HG02943 (cell line): Measurements from ENCODE around the gene OR2AT4.
"Not testable (repeated sequence)": the region's sequence is repeated elsewhere in the genome, so short reads cannot be mapped to it uniquely, and the experiment has no call there.

Experiments
- ATAC-seq: cut with Tn5 transposase; IDR thresholded peaks from one replicate; pipeline ENCODE4 v1.9.1; 2021; ENCODE audit warnings: mild to moderate bottlenecking, low read depth, moderate library complexity; ENCODE audit not compliant: unreplicated experiment

Gene OR2AT4

DNA sequence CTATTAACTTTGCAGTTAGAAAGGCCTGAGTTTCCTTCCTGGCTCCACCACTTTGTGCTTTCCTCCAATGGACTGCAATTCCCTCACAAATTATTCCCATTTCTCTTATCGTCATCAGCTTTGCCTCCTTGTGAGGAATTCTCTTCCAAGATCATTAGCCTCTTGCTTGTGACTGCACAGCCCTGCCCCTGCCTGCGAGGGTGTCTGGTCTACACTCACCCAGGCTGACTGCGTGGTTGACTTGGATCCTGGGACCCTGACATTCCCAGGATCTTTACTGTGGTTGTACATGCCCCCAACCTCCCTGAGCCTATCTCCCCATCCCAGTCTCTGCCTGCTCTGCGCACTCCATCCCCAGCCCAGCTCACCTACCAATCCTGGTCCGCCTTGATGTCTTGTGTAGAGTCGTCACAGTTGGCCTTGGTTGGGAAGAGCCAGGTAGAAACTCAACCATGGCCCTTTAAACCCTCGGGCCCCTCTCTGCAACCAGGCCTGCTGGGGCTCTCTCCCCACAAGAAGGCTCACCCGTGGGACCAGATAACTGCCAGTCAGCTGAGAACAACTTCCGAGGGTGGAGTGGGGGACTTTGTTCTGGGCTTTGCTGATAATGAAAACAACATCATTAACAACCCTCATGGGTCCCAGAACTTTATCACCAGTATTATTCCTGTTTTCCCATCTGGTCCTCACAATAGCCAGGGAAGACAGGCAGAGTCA is at the start of gene OR2AT4:
Gene OR2AT4, minus strand, starts transcription at position 421 of the 717 bp plus-strand sequence.
- no peak for ATAC-seq

DNA sequence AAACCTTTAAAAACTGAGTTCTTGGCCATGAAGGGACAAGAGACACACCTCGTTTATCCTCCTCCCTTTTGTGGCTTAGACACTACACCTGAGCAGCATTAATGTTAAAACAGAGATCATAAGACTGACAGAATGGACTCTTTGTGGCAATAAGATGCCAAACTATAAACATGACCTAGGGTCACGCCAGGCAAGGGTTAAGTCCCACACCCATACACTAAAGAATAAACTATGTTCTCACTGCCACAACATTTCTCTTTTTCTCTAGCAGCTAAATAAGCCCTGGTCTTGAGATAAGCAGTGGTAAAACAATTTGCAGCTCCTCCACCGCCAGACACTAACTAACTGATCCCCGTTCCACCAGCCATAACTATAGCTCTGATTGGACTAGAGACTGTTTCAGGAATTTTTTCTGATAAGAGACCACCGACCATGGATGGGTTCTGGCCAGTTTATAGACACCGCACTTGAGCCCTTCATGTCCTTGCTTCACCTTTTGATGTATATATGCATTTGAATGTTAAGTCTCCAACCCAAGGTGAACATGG is 49.4 kb upstream of the OR2AT4 start:
- ATAC-seq = no peak

DNA sequence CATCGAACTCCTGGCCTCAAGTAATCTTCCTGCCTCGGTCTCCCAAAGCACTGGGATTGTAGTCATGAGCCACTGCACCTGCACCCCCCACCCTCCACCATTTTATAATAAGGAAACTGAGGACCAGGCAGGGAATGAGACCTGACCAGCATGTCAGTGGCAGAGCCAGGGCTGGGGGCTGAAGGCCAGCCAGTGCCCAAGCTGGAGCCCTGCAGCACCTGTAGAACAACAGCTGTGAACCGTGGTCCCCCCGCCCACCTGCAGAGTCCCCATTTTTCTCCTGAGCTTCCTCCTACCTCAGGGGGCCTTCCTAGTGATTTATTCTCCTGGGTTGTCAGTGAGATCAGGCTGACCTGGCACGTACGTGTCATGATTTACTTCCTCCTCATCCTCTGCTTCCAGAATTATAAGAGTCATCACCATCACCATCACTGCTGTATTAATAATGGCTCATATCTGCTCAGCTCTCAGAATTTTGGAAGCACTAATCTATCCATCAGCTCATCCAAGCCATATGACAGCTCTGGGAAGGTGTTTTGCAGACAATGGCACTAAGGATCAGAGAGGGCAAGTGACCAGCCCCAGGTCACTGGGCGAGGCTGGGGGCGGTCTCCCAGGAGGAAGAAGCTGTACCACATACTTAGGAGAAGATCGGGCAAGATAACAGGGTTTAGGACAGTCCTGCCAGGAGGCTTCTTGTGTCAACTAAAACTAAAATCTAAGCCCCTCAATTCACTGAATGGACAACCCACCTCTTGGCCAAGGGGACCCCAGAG is 48.7 kb upstream of the OR2AT4 start:
- no peak for ATAC-seq

DNA sequence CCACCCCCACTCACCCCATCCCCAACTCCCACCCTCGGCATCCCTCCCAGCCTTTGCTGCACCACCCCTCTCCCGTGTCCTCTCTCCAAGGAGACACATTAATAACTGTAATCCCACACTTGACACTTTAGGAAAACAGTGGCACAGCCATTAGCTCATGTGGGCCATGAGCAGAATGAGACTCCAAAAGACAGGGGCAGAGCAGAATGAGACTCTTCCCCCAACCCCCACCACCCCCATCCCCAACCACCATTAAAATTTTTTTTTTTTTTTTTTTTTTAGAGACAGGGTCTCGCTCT is 48.0 kb upstream of the OR2AT4 start:
- no peak for ATAC-seq

DNA sequence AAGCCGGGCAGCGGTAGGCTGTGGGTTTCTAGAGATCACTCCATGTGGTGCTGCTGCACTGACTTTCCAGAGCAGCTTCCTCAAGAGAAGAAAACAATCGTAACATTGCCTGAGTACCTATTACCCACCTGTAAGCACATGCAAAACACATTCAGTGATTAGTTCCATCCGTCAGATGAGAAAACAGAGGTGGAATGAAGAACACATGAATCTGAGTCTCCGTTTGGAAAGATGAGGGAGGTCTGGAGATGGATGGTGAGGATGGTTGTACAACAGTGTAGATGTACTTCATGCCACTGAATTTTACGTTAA is 46.7 kb upstream of the OR2AT4 start:
- ATAC-seq = no peak

DNA sequence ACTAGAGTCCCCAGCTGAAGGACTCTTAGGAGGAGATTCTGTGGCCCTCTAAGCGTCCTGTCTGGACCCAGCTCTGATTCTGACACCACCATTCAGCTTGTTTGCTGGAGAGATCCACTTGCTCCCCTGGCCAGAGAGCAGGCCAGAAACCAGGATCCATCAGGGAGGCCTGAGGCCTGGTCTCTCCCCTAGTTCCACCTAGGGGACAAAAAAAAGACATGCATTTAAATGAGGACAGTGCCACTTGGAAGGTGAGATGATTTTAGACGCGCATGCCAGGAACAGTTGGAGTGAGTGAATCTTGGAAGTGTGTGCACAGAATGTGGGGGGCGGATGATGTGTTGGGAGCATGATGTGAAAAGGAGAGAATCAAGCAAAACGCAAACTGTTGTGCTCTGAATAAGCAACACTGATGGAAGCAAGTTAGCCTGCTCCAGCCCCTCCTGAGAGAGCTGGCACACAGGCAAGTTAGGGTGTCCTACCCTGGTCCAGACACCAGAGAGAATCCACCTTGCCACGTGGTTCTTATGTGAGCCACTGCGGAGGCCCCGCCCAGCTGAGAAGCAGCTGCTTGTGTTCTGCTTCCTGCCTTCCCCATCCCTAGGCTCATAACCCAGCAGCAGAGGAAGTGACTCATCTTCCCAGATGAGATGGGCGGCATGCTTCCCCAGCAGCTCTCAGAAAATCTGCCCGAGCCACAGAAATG is 46.2 kb upstream of the OR2AT4 start:
- no peak for ATAC-seq

DNA sequence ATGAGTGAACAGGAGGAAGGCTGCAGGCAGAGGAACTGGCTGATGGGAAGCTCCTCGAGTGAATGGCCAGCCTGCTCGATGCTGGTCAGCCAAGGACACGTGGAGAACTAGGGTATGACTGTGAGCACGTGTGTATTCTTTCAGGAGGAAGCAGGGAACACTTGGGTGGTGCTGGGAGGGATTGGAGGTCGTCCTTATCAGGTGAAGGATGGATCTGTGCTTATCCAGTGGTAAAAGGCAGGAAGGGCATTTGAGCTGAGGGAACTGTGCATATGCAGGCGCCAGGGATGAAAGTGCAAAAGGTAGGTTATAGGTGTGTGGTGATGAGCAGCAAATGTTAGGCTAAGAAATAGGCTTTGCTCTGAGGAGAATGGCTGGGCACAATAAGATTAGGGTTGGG is 44.5 kb upstream of the OR2AT4 start:
- no peak for ATAC-seq

DNA sequence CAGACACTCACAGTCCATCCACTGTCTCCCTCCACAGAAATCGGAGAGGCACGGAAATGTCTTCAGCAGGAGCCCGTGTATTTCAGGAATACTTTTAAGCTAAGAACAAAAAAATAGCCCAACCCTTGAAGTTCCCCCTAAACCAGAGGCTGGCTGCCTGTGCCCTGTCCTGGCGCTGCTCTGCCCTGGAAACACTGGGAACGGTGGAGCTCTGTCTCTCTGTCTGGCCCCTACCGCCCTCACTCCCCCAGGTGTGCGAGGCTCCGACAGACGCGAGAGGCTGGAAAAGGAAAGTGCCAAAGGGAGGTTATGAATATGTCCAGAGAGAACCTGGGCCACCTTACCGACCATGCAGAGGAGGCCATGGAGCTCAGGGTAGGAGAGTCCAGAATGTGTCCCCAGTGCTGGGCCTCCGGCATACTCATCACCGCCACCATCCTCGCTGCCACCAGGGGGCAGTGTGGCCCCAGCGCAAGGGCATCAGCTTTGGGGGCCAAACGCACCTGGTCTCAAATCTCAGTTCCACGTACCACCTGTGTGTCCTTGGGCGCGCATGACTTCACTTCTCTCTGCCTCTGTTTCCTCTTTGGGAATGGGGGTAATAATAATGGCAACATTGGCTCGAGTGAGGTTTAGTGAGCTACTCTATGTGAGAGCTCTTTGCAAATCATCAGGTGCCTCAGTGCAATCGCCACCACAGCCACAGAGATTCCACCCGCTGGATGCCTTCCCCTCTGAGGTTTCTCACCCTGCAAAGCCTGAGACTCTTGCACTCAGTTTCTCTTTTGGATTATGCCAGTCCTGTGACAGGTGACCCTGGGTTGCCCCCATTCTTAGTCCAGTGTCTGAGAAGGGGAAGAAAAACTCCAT is 43.8 kb upstream of the OR2AT4 start:
- no peak for ATAC-seq

DNA sequence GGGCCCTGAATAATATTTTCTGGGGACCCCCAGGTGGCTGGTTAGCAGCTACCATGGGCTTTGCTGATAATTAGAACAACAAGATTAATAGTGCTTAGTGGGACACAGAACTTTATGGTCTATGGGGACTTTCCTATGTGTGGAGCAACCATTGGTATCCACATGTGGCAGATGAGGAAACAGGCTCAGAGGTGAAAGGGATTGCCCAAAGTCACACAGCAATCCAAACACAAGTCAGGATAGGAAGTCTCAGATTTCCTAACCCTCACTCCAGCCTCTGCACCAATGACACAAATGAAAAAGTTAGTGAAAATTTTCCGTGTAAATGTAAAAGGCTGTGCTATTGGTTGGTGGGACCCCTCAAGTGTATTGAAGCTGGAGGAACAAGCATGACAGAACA is 39.0 kb upstream of the OR2AT4 start:
- ATAC-seq = no peak

DNA sequence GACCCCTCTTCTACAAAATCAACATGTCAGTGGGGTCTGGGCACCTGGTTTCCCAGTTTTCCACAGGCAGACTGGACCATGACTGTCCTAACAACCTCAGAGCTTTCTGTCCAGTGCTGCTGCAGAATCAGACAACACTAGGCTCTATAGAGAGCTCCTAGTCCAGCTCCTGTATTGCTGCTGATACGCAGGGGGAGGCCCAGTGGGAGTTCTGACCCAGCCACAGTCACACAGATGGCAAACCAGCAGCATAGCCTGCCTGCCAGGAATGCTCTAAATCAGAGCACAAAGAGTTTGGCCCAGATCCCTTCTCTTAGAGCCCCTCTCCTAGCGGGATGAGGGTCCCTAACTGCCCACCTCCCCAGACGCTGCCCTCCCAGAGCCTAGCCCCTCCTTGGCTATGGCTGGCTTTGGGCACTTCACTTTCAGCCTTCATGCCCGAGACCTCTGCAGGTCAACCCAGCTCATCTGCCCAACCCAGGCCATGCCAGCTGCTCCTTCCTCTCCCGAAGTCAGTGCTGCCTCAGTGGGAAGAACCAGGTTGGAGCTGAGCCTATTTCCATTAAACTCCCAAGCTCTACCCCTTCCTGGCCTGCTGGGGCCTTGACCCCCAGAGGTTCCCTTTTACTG is 38.5 kb upstream of the OR2AT4 start:
- no peak for ATAC-seq

DNA sequence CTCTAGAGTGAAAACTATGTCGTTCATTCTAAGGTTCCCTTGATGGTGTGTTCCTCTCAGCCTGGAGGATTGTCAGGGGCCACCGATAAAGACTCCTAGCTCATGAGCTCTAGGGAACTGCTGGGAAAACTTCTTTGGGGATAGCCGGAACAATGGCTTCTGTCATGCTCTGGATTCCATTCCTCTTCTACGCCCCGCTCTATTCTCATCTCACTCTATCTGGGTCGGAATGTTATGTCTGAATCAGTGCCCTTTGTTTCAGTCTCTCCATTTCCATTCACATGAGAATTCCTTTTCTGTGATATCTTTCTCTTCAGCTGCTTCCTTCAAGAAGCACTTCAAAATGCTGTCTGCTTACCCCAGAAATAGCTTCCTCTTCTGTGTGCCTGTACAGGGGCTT is 37.3 kb upstream of the OR2AT4 start:
- ATAC-seq = no peak

DNA sequence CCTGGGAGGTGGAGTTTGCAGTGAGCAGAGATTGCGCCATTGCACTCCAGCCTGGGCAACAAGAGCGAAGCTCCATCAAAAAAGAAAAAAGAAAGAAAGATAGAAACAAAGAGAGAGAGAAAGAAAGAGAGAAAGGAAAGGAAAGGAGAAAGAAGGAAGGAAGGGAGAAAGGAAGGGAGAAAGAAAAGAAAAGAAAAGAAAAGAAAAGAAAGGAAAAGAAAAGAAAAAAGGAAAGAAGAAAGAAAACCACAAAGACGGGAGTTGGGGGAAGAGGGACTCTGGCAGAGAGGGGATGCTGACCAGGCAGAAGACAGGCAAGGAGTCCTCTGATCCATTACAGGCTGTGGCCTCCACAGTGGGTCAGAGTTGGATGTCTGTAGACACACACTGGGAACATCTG is 35.4 kb upstream of the OR2AT4 start:
- no peak for ATAC-seq

DNA sequence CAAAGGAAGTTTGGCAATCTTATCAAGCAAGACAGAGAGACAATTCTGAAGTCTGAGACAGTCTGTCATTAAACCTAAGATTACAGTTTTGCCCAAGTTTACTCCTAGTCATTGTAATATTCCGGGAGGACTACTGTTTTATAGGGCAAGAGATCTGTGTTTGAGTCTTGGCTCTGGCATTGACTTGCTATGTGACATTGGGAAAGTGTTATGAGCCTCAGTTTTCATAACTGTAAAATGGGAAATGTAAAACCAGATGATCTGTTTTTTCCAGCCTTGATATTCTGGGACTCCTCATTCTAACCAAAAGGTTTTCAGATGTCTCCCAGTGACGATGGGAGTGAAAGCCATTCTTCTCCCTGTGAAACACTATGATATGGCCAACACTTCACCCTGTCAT is 29.9 kb upstream of the OR2AT4 start:
- no peak for ATAC-seq

DNA sequence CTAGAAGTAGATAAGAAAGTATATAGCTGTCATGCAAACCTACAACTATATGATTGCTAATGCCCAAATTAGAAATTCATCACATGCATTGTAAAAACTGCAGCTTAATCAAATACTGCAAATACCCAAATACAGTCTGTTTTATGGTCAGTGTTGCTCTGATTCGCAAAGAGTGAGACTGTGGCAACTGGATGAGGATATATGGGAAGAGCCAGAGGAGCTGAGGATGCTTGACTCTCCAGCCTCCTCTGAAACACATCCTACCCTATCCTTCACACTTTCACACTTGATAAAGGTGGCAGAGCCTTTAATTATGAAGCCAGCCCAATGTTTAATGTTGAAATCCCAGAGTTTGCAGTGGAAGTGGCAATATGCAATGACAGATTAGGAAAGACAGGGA is 21.9 kb upstream of the OR2AT4 start:
- ATAC-seq = no peak

DNA sequence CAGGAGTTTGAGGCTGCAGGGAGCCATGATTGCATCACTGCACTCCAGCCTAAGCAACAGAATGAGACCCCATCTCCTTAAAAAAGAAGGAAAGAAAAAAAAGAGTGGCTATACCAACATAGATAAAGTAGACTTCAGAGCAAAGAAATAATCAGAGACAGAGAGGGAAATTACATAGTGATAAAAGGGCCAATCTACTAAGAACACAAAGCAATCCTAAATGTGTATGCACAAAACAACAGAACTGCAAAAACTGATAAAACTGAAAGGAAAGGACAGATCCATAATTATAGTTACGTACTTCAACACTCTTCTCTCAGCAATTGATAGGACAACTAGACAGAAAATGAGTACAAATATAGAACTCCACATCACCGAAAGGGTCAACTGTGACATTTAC is 17.8 kb upstream of the OR2AT4 start:
- no peak for ATAC-seq

DNA sequence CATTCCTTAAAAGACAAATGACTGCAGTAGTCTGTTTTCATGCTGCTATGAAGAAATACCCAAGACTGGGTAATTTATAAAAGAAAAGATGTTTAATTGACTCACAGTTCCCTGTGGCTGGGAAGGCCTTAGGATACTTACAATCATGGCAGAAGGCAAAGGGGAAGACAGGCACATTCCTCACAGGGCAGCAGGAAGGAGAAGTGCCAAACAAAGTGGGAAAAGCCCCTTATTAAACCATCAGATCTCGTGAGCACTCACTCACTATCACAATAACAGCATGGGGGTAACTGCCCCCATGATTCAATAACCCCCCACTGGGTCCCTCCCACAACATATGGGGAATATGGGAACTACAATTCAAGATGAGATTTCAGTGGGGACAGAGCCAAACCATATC is 16.4 kb upstream of the OR2AT4 start:
- ATAC-seq = no peak

DNA sequence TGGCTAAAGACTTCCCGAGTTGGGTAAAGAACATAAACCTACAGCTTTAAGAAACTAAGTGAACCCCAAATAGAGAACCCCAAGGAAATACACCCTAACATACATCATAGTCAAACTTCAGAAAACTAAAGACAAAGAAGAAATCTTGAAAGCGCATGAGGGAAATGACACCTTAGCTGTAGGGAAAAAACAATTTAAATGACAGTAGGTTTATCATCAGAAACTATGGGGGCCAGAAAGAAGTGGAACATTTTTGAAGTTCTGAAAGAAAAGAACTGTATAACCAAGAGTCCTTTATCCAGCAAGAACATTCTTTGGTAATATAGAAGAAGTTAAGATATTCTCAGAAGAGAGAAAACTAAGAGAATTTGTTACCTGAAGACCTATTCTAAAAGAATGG is 15.5 kb upstream of the OR2AT4 start:
- no peak for ATAC-seq

DNA sequence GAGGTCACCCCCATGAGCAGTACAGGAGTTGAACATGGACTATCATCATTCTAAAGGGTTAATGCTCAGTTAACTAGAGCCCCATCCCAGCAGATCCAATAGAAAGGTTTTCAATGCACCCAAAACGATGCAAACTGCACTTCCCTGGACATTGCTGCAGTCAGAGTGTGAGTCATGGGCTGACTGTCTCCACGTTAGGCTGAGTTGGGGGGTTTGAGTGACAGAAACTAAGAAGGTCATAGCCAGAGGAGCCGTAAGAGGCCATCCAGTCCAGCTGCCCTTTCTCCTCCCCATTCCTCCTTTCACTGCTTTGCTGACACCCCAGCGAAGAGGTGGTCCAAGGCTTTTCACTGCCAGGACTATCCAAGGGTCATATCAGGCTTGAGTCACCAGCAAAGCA is 10.5 kb upstream of the OR2AT4 start:
- no peak for ATAC-seq

DNA sequence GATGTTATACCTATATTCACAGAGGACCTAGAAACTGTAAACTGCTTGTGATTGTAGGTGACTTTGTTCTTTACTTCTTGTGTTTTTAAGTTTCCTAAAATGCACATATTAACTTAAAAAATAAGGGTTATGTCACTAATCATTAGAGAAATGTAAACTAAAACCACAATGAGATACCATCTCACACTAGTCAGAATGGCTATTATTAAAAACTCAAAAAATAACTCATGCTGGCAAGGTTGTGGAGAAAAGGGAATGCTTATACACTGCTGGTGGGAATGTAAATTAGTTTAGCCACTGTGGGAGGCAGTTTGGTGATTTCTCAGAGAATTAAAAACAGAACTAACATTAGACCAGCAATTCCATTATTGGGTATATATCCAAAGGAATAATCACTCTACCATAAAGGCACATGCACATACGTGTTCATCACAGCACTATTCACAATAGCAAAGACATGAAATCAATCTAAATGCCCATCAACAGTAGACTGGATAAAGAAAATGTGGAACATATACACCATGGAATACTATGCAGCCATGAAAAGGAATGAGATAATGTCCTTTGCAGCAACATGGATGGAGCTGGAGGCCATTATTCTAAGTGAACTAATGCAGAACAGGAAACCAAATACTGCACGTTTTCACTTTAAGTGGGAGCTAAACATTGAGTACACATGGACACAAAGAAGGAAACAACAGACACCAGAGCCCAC is 9.4 kb upstream of the OR2AT4 start:
- ATAC-seq = not testable (repeated sequence)

DNA sequence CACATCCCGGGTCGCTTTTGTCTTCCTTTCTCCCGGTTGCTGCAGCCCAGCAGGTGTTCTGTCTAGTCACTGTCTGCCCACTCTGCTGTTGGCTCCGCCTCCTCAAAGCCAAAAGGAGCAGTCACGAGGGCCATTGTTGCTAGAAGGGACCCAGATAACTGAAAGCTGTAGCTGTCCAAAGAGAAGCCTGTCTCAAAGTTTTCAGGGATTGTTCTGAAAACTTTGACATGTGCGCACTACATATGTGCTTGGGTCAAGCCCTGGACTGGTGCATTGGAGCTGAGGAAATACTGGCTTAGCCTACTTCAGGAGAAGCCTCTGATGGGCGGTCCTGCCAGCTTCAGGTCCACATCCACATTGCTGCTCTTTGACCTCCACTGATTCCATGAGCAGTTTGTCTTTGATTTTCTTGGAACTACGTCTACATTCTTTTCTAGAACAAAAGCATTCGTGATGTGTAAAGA is 8.8 kb upstream of the OR2AT4 start:
- ATAC-seq = no peak
